ENCODE data around the gene CACNA2D3. TPM values are rescaled to one million over a fixed set of nuclear protein-coding genes. Genes with fewer than 3 reads are reported as not detected.

CACNA2D3 gene
- total RNA-seq, 1 experiment from 2014 or later, result 0.59 TPM

DNA sequence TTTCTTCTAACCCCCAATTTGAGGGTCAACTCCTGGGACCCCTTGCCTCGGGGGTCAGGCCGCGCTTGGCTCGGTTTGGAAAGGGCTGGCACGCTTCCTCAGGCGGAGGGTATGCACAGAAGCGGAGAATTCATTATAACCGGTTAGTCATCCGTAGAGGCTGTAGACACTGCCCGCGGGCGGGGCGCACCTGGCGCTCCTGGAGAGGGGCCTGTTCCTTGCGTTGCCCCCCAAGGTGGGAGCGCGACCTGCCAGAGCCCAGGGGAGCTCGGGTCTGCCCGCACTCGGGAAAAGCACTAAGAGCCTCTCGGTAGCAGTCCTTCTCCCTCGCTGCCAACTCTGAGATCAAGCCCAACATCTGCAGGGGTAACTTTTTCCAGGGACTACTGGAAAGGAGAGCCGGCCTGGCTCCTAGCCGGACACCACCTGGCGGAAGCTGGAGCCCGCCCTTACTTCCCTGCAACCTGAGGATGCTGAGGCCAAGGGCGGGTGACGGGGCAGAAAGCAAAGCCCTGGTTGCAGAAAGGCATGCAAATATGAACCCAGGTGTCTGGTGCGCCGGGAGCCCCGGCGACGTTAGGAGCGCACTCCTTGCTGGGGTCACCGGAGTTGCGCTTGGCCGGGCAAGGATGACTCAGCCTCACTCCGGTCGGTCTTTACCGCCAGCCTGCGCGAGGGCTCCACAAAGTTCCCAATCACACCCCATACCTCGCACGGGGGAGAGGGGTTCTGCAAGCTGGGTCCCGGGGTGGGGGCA lies 1.5 kb upstream of the CACNA2D3 start:
- Histone ChIP-seq H3K4me2 (no peak overlapping the region), H4K20me1 (ENCODE audit: insufficient read depth) (no peaks in the 10 kb centered on the region), H3K79me2 (ENCODE audit: low read depth) (no peaks in the 10 kb centered on the region), H3K4me3 (no peak overlapping the region), H3K27ac (no peak overlapping the region), H3K36me3 (ENCODE audit: low read depth) (no peaks in the 10 kb centered on the region), H3K27me3 (ENCODE audit: insufficient read depth, low read depth) (peaks cover 8% of the 10 kb centered on the region; the same call in 1 of the 2 replicates), H3K4me1 (replicated peaks; ENCODE audit: insufficient read depth) (no peaks in the 10 kb centered on the region), H3K9me3 (ENCODE audit: insufficient read depth, low read depth) (no peaks in the 10 kb centered on the region), H3K9me2 (ENCODE audit: insufficient read depth) (no peaks in the 10 kb centered on the region), H3F3A (ENCODE audit: insufficient read depth, low read depth) (no peaks in the 10 kb centered on the region), H2AFZ (no peak overlapping the region)
- ChIA-PET POLR2A (ENCODE audit: unreplicated experiment) (no interaction called here), CTCF (no interaction called here)
- intact Hi-C loops (cut with micrococcal nuclease; ENCODE audit: unreplicated experiment), result no loop called here
- BruUV-seq (replicated peaks), result no TSS peak
- DNase-seq, result no peak
- TF ChIP-seq, protein P1, sequence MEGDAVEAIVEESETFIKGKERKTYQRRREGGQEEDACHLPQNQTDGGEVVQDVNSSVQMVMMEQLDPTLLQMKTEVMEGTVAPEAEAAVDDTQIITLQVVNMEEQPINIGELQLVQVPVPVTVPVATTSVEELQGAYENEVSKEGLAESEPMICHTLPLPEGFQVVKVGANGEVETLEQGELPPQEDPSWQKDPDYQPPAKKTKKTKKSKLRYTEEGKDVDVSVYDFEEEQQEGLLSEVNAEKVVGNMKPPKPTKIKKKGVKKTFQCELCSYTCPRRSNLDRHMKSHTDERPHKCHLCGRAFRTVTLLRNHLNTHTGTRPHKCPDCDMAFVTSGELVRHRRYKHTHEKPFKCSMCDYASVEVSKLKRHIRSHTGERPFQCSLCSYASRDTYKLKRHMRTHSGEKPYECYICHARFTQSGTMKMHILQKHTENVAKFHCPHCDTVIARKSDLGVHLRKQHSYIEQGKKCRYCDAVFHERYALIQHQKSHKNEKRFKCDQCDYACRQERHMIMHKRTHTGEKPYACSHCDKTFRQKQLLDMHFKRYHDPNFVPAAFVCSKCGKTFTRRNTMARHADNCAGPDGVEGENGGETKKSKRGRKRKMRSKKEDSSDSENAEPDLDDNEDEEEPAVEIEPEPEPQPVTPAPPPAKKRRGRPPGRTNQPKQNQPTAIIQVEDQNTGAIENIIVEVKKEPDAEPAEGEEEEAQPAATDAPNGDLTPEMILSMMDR (conservative IDR thresholded peaks at IDR 0.05), result no peak
- no peak for TF ChIP-seq EZH2 (IDR thresholded peaks at IDR 0.05; ENCODE audit: low read depth)

DNA sequence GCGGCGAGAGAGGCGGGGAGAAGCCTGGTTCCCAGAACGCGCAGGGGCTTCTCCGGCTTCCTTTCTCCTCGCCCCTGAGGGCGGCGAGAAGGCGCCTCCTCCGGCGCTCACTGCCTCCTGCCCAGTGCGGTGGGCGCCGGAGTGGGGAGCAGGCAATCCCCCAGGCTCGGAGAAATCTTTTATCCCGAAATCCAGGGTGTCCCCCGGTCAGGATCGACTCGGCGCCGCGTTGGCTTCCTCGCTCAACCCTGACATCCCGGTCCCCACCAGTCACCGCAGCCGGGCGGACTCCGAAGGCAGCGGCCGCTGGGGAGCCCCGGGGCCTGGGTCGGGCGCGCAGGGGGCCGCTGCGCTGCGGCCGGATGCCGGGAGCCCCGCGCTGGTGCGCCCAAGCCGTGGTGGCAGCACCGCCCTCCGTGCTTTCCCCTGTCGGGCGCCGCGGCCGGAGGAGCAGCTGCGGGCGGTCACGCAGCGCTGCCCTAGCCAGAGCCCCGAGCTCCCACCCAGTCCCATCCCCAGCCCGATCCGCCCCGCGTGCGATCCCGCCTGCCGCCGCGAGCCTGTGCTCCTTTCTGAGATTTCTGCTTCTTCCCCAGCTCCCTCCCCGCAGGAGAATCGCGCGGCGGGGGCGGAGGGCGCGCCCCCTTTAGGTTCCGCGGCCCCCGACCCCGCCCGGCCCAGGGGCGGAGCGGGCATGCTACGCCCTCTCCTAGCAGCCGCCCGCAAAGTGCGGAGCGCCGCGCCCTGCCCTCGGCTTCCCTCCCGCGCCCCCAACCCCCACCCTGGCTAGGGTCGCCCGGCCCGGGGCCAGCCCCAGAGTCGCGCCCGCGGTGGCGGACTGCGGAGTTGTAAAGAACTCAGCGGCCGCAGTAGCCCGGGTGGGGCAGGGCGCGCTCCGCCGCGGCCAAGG lies 683 bp upstream of the CACNA2D3 start:
- intact Hi-C loops (cut with micrococcal nuclease; ENCODE audit: unreplicated experiment), result no loop called here
- no peaks in the 10 kb centered on the region for H3K9me3 ChIP-seq (ENCODE audit: insufficient read depth, low read depth)
- no peak overlapping the region for H2AFZ ChIP-seq
- CTCF ChIA-PET, result no interaction called here
- H3K36me3 ChIP-seq (ENCODE audit: low read depth), result no peaks in the 10 kb centered on the region
- H3K4me2 ChIP-seq, result no peak overlapping the region
- no peaks in the 10 kb centered on the region for H3F3A ChIP-seq (ENCODE audit: insufficient read depth, low read depth)
- no TSS peak for BruUV-seq (replicated peaks)
- H3K27me3 ChIP-seq (ENCODE audit: insufficient read depth, low read depth), result peaks cover 10% of the 10 kb centered on the region; the same call in 1 of the 2 replicates
- POLR2A ChIA-PET (ENCODE audit: unreplicated experiment), result no interaction called here
- DNase-seq, result no peak
- H3K4me3 ChIP-seq, result no peak overlapping the region
- TF ChIP-seq, protein P1 (conservative IDR thresholded peaks at IDR 0.05), result no peak
- TF ChIP-seq EZH2 (IDR thresholded peaks at IDR 0.05; ENCODE audit: low read depth), result no peak
- H3K9me2 ChIP-seq (ENCODE audit: insufficient read depth), result no peaks in the 10 kb centered on the region
- no peaks in the 10 kb centered on the region for H3K4me1 ChIP-seq (replicated peaks; ENCODE audit: insufficient read depth)
- H3K27ac ChIP-seq, result no peak overlapping the region
- no peaks in the 10 kb centered on the region for H4K20me1 ChIP-seq (ENCODE audit: insufficient read depth)
- no peaks in the 10 kb centered on the region for H3K79me2 ChIP-seq (ENCODE audit: low read depth)

DNA sequence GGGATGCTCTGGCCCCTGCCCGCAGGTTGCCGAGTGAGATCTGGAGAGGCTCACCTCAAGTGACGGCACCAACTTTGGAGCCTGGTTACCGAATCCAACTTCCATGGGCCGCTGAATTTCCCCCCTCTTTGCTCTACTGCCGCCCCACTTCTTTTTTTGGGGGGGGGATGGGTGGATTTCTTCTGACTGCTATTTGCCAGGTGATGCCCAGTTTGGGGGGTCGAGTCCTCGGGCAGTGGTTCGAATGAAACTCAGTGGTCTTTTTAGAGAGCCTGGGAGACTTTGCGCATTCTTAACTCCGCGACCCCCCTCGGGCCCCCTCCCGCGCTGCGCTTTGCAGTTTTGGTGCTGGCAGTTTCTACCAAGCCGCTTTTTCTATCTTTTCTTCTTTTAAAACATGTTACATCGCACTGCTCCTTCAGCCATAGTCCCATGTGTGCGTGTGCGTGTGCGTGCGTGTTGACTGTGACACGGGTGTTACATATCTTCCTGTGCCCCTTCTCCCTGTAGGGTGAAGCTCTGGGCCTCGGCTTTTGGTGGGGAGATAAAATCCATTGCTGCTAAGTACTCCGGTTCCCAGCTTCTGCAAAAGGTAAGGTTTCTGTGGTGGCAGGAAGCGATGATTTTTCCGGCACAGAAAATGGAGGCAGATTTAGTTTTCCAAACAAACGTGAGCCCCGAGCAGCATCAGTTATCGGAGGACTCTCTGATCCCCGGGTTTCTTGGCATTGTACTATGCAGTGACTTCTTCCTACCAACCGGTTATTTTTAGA lies 837 bp downstream of the CACNA2D3 start:
- H3K4me1 ChIP-seq (replicated peaks; ENCODE audit: insufficient read depth), result no peaks in the 10 kb centered on the region
- H3K9me2 ChIP-seq (ENCODE audit: insufficient read depth), result no peaks in the 10 kb centered on the region
- no TSS peak for BruUV-seq (replicated peaks)
- TF ChIP-seq EZH2 (IDR thresholded peaks at IDR 0.05; ENCODE audit: low read depth), result no peak
- TF ChIP-seq, protein P1 (conservative IDR thresholded peaks at IDR 0.05), result no peak
- no peak overlapping the region for H3K4me2 ChIP-seq
- CTCF ChIA-PET, result no interaction called here
- H3F3A ChIP-seq (ENCODE audit: insufficient read depth, low read depth), result no peaks in the 10 kb centered on the region
- POLR2A ChIA-PET (ENCODE audit: unreplicated experiment), result no interaction called here
- H3K4me3 ChIP-seq, result no peak overlapping the region
- peaks cover 24% of the 10 kb centered on the region; the same call in 1 of the 2 replicates for H3K27me3 ChIP-seq (ENCODE audit: insufficient read depth, low read depth)
- DNase-seq, result no peak
- no peak overlapping the region for H3K27ac ChIP-seq
- intact Hi-C loops (cut with micrococcal nuclease; ENCODE audit: unreplicated experiment), result no loop called here
- no peaks in the 10 kb centered on the region for H4K20me1 ChIP-seq (ENCODE audit: insufficient read depth)
- H3K36me3 ChIP-seq (ENCODE audit: low read depth), result no peaks in the 10 kb centered on the region
- no peaks in the 10 kb centered on the region for H3K9me3 ChIP-seq (ENCODE audit: insufficient read depth, low read depth)
- no peaks in the 10 kb centered on the region for H3K79me2 ChIP-seq (ENCODE audit: low read depth)
- H2AFZ ChIP-seq, result no peak overlapping the region

Data from PC-9 (cell line).